Measurements from ENCODE around the gene TSR1. TPM values are rescaled to one million over a fixed set of nuclear protein-coding genes. Genes with fewer than 3 reads are reported as not detected.
"Not testable (repeated sequence)": the region's sequence is repeated elsewhere in the genome, so short reads cannot be mapped to it uniquely, and the experiment has no call there.

Gene TSR1
- total RNA-seq, 4 donors from 2014 or later, result 76.7 to 94.1 (median 84.7) TPM

- TF ChIP-seq CTCF (IDR thresholded peaks at IDR 0.05 in 4 of 5, conservative IDR thresholded peaks at IDR 0.05 in 1 of 5) (no peak), POLR2A (IDR thresholded peaks at IDR 0.05) (no peak)
- no peak overlapping the region for H3K4me3 ChIP-seq
- in situ Hi-C loops (cut with MboI; ENCODE audit: low sequenced_read_pairs in 4 of 4) (no loop called here), intact Hi-C loops (cut with DNase I; ENCODE audit: low total_unique reads) (no loop called here)
- H3K27me3 ChIP-seq, result no peaks in the 10 kb centered on the region
- H3K27ac ChIP-seq, result no peak overlapping the region
- H3K9me3 ChIP-seq, result no peaks in the 10 kb centered on the region
- H3K4me1 ChIP-seq, result no peaks in the 10 kb centered on the region
- peaks cover 0 to 33% of the 10 kb centered on the region in 2 donors for H3K36me3 ChIP-seq
- ATAC-seq (no peak), DNase-seq (no peak)
Observed at GRCh38 chr17:2319051-2319450, 17.2 kb downstream of the TSR1 start.

GRCh38 chr17:2317796-2318195 is 18.5 kb downstream of the TSR1 start:
- H3K27me3 ChIP-seq, result no peaks in the 10 kb centered on the region
- no peaks in the 10 kb centered on the region for H3K9me3 ChIP-seq
- peaks cover 0 to 21% of the 10 kb centered on the region in 2 donors for H3K36me3 ChIP-seq
- TF ChIP-seq CTCF (IDR thresholded peaks at IDR 0.05 in 4 of 5, conservative IDR thresholded peaks at IDR 0.05 in 1 of 5) (no peak), POLR2A (IDR thresholded peaks at IDR 0.05) (no peak)
- no peak overlapping the region for H3K4me3 ChIP-seq
- ATAC-seq, result no peak
- intact Hi-C loops (cut with DNase I; ENCODE audit: low total_unique reads), result no loop called here
- H3K27ac ChIP-seq, result no peak overlapping the region
- H3K4me1 ChIP-seq, result no peaks in the 10 kb centered on the region
- DNase-seq, result no peak
- in situ Hi-C loops (cut with MboI; ENCODE audit: low sequenced_read_pairs in 4 of 4), result no loop called here

- H3K9me3 ChIP-seq; DNase-seq; H3K27me3 ChIP-seq; ATAC-seq; H3K4me3 ChIP-seq; H3K4me1 ChIP-seq; H3K27ac ChIP-seq; intact Hi-C loops (cut with DNase I; ENCODE audit: low total_unique reads); in situ Hi-C loops (cut with MboI; ENCODE audit: low sequenced_read_pairs in 4 of 4): not testable (repeated sequence)
- H3K36me3 ChIP-seq, result peaks cover 0 to 11% of the 10 kb centered on the region in 2 donors
Observed at GRCh38 chr17:2316916-2317205, 19.4 kb downstream of the TSR1 start.

- Histone ChIP-seq H3K4me1 (no peaks in the 10 kb centered on the region), H3K36me3 (no peaks in the 10 kb centered on the region), H3K9me3 (no peaks in the 10 kb centered on the region), H3K27me3 (no peaks in the 10 kb centered on the region), H3K4me3 (no peak overlapping the region), H3K27ac (no peak overlapping the region)
- TF ChIP-seq POLR2A (IDR thresholded peaks at IDR 0.05) (no peak), CTCF (IDR thresholded peaks at IDR 0.05 in 4 of 5, conservative IDR thresholded peaks at IDR 0.05 in 1 of 5) (no peak)
- DNase-seq (no peak), ATAC-seq (no peak)
- in situ Hi-C loops (cut with MboI; ENCODE audit: low sequenced_read_pairs in 4 of 4), result no loop called here
- intact Hi-C loops (cut with DNase I; ENCODE audit: low total_unique reads), result no loop called here
Observed at GRCh38 chr17:2312736-2313135, 23.5 kb downstream of the TSR1 start.

GRCh38 chr17:2309338-2310154 is 26.7 kb downstream of the TSR1 start:
- DNase-seq, result no peak
- no peak for ATAC-seq
- no peak overlapping the region for H3K27ac ChIP-seq
- H3K27me3 ChIP-seq, result no peaks in the 10 kb centered on the region
- H3K4me3 ChIP-seq, result no peak overlapping the region
- intact Hi-C loops (cut with DNase I; ENCODE audit: low total_unique reads), result no loop called here
- no peaks in the 10 kb centered on the region for H3K4me1 ChIP-seq
- TF ChIP-seq POLR2A (IDR thresholded peaks at IDR 0.05) (no peak), CTCF (IDR thresholded peaks at IDR 0.05 in 4 of 5, conservative IDR thresholded peaks at IDR 0.05 in 1 of 5) (no peak)
- in situ Hi-C loops (cut with MboI; ENCODE audit: low sequenced_read_pairs in 4 of 4), result no loop called here
- no peaks in the 10 kb centered on the region for H3K9me3 ChIP-seq
- no peaks in the 10 kb centered on the region for H3K36me3 ChIP-seq
